ENCODE measurements around the gene LRRC4C. TPM values are rescaled to one million over a fixed set of nuclear protein-coding genes. Genes with fewer than 3 reads are reported as not detected.

LRRC4C gene
- total and polyA plus RNA-seq, 4 donors, result 0.33 to 5.3 (median 0.43) TPM

DNA sequence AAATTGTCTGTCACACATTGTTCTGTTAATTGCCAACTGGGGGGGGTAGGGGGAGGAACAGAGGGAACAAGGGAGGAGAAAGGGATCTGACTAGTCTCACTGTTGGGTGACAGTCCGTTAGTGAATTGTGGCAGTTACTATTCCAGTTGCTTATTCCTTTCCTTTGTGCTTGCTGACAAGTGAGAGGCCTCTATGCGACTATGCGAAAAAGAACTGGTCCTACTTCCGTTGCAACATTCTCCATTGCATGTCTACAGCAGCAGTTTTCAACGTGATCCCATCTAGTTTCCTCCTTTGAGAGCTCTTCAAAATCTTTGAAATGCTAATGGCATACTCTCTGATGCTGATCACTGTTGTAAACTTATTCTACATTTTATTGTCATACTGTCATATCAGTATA, 672.2 kb downstream of the LRRC4C start:
- no peak overlapping the region for H3K4me3 ChIP-seq
- WGBS, 2 donors, result 50 to 53% methylated on average over 5 of the region's 5 CpGs
- no peaks in the 10 kb centered on the region for H3K36me3 ChIP-seq (ENCODE audit: control insufficient read depth in 4 of 4, insufficient read depth in 4 of 4, low read length in 4 of 4)
- DNase-seq (no peak), ATAC-seq (ENCODE audit: insufficient read depth, low FRiP score) (no peak)
- H3K9ac ChIP-seq (ENCODE audit: insufficient read depth in 1 of 2, low read length in 2 of 2), result no peak overlapping the region
- H3K27me3 ChIP-seq (ENCODE audit: control insufficient read depth in 3 of 3, insufficient read depth in 3 of 3, low read length in 2 of 3), result no peaks in the 10 kb centered on the region
- H3K27ac ChIP-seq (ENCODE audit: low read depth in 1 of 2, low read length in 1 of 2), result no peak overlapping the region
- no peaks in the 10 kb centered on the region for H3K9me3 ChIP-seq (ENCODE audit: control insufficient read depth in 4 of 4, insufficient read depth in 3 of 4, low read length in 3 of 4)
- TF ChIP-seq CTCF (IDR thresholded peaks at IDR 0.05; ENCODE audit: control extremely low read depth, extremely low read depth), result no peak
- no peaks in the 10 kb centered on the region for H3K4me1 ChIP-seq (ENCODE audit: control insufficient read depth in 5 of 5, insufficient read depth in 5 of 5, low read length in 5 of 5)

DNA sequence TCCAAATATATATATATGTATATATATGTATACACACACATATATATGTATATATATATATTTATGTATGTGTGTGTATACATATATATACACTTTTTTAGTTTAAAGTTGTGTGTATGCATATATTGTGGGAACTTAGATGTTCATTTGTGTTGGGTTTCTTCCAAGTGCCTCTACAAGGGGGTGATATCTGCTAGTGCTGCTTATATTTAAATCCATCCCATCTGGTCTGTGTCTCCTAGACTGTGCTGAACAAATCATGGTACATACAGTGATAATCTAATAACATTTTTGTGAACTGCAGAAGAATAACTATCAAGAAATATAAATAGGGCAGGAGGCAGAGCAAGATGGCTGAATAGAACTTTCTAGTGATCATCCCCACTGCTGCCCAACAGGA, 696.4 kb downstream of the LRRC4C start:
- H3K36me3 ChIP-seq (ENCODE audit: control insufficient read depth in 4 of 4, insufficient read depth in 4 of 4, low read length in 4 of 4), result no peaks in the 10 kb centered on the region
- no peak overlapping the region for H3K9ac ChIP-seq (ENCODE audit: insufficient read depth in 1 of 2, low read length in 2 of 2)
- no peak for ATAC-seq (ENCODE audit: insufficient read depth, low FRiP score)
- peaks cover 0 to 1% (median 0%) of the 10 kb centered on the region in 4 donors for H3K9me3 ChIP-seq (ENCODE audit: control insufficient read depth in 4 of 4, insufficient read depth in 3 of 4, low read length in 3 of 4)
- H3K27ac ChIP-seq (ENCODE audit: low read depth in 1 of 2, low read length in 1 of 2), result no peak overlapping the region
- DNase-seq, result no peak
- TF ChIP-seq CTCF (IDR thresholded peaks at IDR 0.05; ENCODE audit: control extremely low read depth, extremely low read depth), result no peak
- H3K4me1 ChIP-seq (ENCODE audit: control insufficient read depth in 5 of 5, insufficient read depth in 5 of 5, low read length in 5 of 5), result no peaks in the 10 kb centered on the region
- H3K27me3 ChIP-seq (ENCODE audit: control insufficient read depth in 3 of 3, insufficient read depth in 3 of 3, low read length in 2 of 3), result no peaks in the 10 kb centered on the region
- no peak overlapping the region for H3K4me3 ChIP-seq

GRCh38 chr11:40759341-40759740, 700.1 kb downstream of the LRRC4C start:
- ATAC-seq (ENCODE audit: insufficient read depth, low FRiP score), result no peak
- H3K36me3 ChIP-seq (ENCODE audit: control insufficient read depth in 4 of 4, insufficient read depth in 4 of 4, low read length in 4 of 4), result no peaks in the 10 kb centered on the region
- no peak for TF ChIP-seq CTCF (IDR thresholded peaks at IDR 0.05; ENCODE audit: control extremely low read depth, extremely low read depth)
- H3K27me3 ChIP-seq (ENCODE audit: control insufficient read depth in 3 of 3, insufficient read depth in 3 of 3, low read length in 2 of 3), result no peaks in the 10 kb centered on the region
- no peak overlapping the region for H3K9ac ChIP-seq (ENCODE audit: insufficient read depth in 1 of 2, low read length in 2 of 2)
- WGBS, 2 donors, result 91 to 92% methylated on average over 3 of the region's 3 CpGs
- peaks cover 0 to under 1% (median 0%) of the 10 kb centered on the region in 4 donors for H3K9me3 ChIP-seq (ENCODE audit: control insufficient read depth in 4 of 4, insufficient read depth in 3 of 4, low read length in 3 of 4)
- H3K27ac ChIP-seq (ENCODE audit: low read depth in 1 of 2, low read length in 1 of 2), result no peak overlapping the region
- no peaks in the 10 kb centered on the region for H3K4me1 ChIP-seq (ENCODE audit: control insufficient read depth in 5 of 5, insufficient read depth in 5 of 5, low read length in 5 of 5)
- H3K4me3 ChIP-seq, result no peak overlapping the region
- DNase-seq, result no peak

DNA sequence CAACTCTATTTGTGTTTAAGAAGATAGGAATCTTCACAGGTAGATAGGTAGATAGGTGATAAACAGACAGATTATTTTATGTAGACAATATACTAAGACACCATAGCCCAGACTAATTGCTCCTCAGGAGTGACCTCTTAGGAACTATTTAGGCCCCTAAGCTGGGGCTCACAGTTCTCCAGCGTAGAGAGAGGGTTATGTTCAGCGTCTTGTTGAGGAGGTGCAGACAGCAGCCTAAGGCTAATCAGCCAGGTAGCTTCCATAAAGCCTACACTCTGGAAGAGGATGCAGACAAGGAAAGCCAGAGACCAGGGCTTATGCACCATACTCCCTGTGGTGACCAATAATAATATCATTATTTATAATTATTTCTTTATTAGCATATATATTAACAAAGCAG, 705.2 kb downstream of the LRRC4C start:
- no peak for ATAC-seq (ENCODE audit: insufficient read depth, low FRiP score)

More for the DNA sequence above, 705.2 kb downstream of the LRRC4C start:
- Histone ChIP-seq H3K4me3 (no peak overlapping the region), H3K36me3 (ENCODE audit: control insufficient read depth in 4 of 4, insufficient read depth in 4 of 4, low read length in 4 of 4) (no peaks in the 10 kb centered on the region), H3K9me3 (ENCODE audit: control insufficient read depth in 4 of 4, insufficient read depth in 3 of 4, low read length in 3 of 4) (no peaks in the 10 kb centered on the region), H3K27me3 (ENCODE audit: control insufficient read depth in 3 of 3, insufficient read depth in 3 of 3, low read length in 2 of 3) (no peaks in the 10 kb centered on the region), H3K27ac (ENCODE audit: low read depth in 1 of 2, low read length in 1 of 2) (no peak overlapping the region), H3K9ac (ENCODE audit: insufficient read depth in 1 of 2, low read length in 2 of 2) (no peak overlapping the region), H3K4me1 (ENCODE audit: control insufficient read depth in 5 of 5, insufficient read depth in 5 of 5, low read length in 5 of 5) (no peaks in the 10 kb centered on the region)
- WGBS, 2 donors, result 85 to 88% methylated on average over 2 of the region's 2 CpGs
- DNase-seq, result no peak
- no peak for TF ChIP-seq CTCF (IDR thresholded peaks at IDR 0.05; ENCODE audit: control extremely low read depth, extremely low read depth)

Measured in lung (tissue), 12 donors.